ENCODE data around the gene GP1BB.

The GP1BB gene

DNA sequence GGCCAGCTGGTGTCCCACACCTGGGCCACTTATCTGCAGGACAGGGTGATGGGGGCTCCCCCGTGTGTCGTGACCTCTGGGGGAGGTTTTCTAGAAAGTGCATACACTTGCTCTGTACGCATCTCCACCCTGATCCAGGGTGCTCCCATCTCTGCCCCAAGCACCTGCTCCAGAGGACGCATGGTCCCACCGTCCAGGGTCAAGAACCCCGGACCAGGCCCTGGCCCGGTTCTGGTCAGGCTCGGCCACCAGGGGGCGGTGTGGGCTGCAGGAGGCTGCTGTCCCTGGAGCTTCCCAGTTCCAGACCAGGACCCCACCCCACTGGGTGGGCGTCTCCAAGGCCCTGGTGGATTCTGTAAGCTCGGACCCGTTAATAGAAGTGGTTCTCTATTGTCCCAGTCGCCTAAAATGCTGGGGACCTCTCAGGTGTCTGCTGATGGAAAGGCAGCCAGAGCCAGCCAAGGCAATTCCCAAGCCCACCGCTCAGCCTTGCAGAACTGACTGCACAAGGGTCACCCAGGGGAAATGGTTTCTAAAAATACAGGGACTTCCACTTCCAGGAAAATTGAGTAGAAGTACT lies 43.7 kb upstream of the GP1BB start:
- H2AFZ ChIP-seq (ENCODE audit: low read length), result no peak overlapping the region

DNA sequence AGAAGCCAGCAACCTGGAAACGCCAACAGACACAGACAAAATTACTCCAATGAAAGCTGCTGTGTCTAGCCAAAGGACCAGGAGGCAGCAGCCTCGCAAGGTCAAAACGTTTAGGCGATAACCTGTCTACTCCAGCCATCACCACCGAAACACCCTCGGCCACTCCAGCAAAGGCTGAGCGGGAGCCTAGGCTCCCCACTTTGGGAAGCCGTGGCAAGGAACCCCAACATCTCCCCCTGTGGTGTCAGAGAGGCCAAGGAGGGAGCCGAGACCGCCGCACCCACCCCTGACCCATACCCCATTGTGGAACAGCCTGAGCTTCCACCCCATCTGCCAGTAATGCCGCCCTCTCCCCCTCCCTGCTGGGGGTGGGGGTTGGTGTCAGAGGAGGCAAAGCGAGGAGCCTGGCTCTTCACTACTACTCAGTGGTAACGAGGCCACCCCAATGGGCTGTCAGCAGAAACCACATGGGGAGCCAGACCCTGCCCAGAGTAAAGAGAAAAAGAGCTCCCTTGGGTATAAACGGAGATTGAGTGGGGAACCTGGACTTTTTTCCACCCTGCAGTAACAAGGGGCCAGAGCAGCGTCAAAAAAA lies 43.0 kb upstream of the GP1BB start:
- Histone ChIP-seq H3K9ac (ENCODE audit: low read length) (no peak overlapping the region), H3K27ac (ENCODE audit: low read length) (no peak overlapping the region), H4K20me1 (ENCODE audit: insufficient read depth, low read length) (no peaks in the 10 kb centered on the region), H3K9me2 (replicated peaks; ENCODE audit: insufficient read depth, low read length) (no peaks in the 10 kb centered on the region), H2AFZ (ENCODE audit: low read length) (no peak overlapping the region), H3K4me3 (ENCODE audit: low read length) (no peak overlapping the region), H3K27me3 (replicated peaks; ENCODE audit: insufficient read depth, low read length) (peaks cover 41% of the 10 kb centered on the region), H3K4me2 (ENCODE audit: low read depth, low read length) (no peak overlapping the region), H3K4me1 (ENCODE audit: low read length) (no peaks in the 10 kb centered on the region), H3K79me2 (ENCODE audit: low read length) (no peaks in the 10 kb centered on the region), H3F3A (ENCODE audit: insufficient read depth, low read length) (no peaks in the 10 kb centered on the region), H3K9me3 (replicated peaks; ENCODE audit: insufficient read depth, low read length) (no peaks in the 10 kb centered on the region), H3K36me3 (replicated peaks; ENCODE audit: insufficient read depth, low read length) (no peaks in the 10 kb centered on the region)
- DNase-seq, result no peak
- TF ChIP-seq EZH2phosphoT487 (IDR thresholded peaks at IDR 0.05; ENCODE audit: low read length), result no peak
- no peak for TF ChIP-seq EZH2 (optimal IDR thresholded peaks at IDR 0.05; ENCODE audit: low read depth, low read length)
- TF ChIP-seq, protein P1, sequence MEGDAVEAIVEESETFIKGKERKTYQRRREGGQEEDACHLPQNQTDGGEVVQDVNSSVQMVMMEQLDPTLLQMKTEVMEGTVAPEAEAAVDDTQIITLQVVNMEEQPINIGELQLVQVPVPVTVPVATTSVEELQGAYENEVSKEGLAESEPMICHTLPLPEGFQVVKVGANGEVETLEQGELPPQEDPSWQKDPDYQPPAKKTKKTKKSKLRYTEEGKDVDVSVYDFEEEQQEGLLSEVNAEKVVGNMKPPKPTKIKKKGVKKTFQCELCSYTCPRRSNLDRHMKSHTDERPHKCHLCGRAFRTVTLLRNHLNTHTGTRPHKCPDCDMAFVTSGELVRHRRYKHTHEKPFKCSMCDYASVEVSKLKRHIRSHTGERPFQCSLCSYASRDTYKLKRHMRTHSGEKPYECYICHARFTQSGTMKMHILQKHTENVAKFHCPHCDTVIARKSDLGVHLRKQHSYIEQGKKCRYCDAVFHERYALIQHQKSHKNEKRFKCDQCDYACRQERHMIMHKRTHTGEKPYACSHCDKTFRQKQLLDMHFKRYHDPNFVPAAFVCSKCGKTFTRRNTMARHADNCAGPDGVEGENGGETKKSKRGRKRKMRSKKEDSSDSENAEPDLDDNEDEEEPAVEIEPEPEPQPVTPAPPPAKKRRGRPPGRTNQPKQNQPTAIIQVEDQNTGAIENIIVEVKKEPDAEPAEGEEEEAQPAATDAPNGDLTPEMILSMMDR (IDR thresholded peaks at IDR 0.05; ENCODE audit: low read length), result no peak

More for the DNA sequence above, 43.7 kb upstream of the GP1BB start:
- Histone ChIP-seq H4K20me1 (ENCODE audit: insufficient read depth, low read length) (no peaks in the 10 kb centered on the region), H3K79me2 (ENCODE audit: low read length) (no peaks in the 10 kb centered on the region), H3K27me3 (replicated peaks; ENCODE audit: insufficient read depth, low read length) (peaks cover 41% of the 10 kb centered on the region), H3K27ac (ENCODE audit: low read length) (no peak overlapping the region), H3K36me3 (replicated peaks; ENCODE audit: insufficient read depth, low read length) (no peaks in the 10 kb centered on the region), H3K4me1 (ENCODE audit: low read length) (no peaks in the 10 kb centered on the region), H3K9ac (ENCODE audit: low read length) (no peak overlapping the region), H3K9me3 (replicated peaks; ENCODE audit: insufficient read depth, low read length) (no peaks in the 10 kb centered on the region), H3F3A (ENCODE audit: insufficient read depth, low read length) (no peaks in the 10 kb centered on the region), H3K4me3 (ENCODE audit: low read length) (no peak overlapping the region), H3K4me2 (ENCODE audit: low read depth, low read length) (no peak overlapping the region), H3K9me2 (replicated peaks; ENCODE audit: insufficient read depth, low read length) (no peaks in the 10 kb centered on the region)
- TF ChIP-seq, protein P1 (IDR thresholded peaks at IDR 0.05; ENCODE audit: low read length), result peak; percentile 63
- no peak for TF ChIP-seq EZH2phosphoT487 (IDR thresholded peaks at IDR 0.05; ENCODE audit: low read length)
- DNase-seq, result no peak

DNA sequence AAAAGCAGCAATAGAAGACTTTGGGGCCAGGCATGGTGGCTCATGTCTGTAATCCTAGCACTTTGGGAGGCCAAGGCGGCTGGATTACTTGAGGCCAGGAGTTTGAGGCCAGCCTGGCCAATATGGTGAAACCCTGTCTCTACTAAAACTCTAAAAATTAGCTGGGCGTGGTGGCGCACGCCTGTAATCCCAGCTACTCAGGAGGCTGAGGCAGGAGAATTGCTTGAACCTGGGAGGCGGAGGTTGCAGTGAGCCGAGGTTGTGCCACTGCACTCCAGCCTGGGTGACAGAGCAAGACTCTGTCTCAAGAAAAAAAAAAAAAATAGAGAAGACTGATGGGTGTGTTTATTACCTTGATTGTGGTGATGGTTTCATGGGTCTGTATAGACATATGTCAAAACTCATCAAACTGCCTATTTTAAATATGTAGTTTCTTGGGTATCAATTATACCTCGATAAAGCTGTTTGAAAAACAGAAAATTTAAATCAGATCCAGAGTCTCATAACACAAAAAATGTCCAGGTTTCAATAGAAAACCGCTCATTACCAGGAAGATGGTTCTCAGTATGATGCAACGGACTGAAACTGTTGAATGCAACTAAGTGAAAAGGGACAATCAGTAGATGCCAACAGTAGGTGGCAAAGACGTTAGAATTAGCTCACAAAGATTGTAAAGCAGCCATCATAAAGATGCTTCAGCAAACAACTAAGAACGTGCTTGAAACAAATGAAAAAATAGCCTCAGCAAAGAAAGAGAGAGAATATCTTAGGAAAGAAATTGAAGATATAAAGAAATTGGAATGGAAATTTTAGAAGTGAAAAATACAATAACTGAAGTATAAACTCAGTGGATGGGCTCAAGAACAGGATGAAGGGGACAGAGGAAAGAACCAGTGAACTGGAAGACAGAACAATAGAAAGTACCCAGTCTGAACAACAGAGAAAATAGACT lies 42.2 kb upstream of the GP1BB start:
- no peak overlapping the region for H3K9ac ChIP-seq (ENCODE audit: low read length)
- H3K4me1 ChIP-seq (ENCODE audit: low read length), result no peaks in the 10 kb centered on the region
- H3F3A ChIP-seq (ENCODE audit: insufficient read depth, low read length), result no peaks in the 10 kb centered on the region
- no peak overlapping the region for H3K4me2 ChIP-seq (ENCODE audit: low read depth, low read length)
- H3K79me2 ChIP-seq (ENCODE audit: low read length), result no peaks in the 10 kb centered on the region
- H3K27me3 ChIP-seq (replicated peaks; ENCODE audit: insufficient read depth, low read length), result peaks cover 44% of the 10 kb centered on the region
- H3K27ac ChIP-seq (ENCODE audit: low read length), result no peak overlapping the region
- no peak overlapping the region for H2AFZ ChIP-seq (ENCODE audit: low read length)
- H4K20me1 ChIP-seq (ENCODE audit: insufficient read depth, low read length), result no peaks in the 10 kb centered on the region
- TF ChIP-seq, protein P1 (IDR thresholded peaks at IDR 0.05; ENCODE audit: low read length), result no peak
- TF ChIP-seq EZH2 (optimal IDR thresholded peaks at IDR 0.05; ENCODE audit: low read depth, low read length), result no peak
- H3K4me3 ChIP-seq (ENCODE audit: low read length), result no peak overlapping the region
- DNase-seq, result no peak
- no peaks in the 10 kb centered on the region for H3K9me2 ChIP-seq (replicated peaks; ENCODE audit: insufficient read depth, low read length)
- no peaks in the 10 kb centered on the region for H3K36me3 ChIP-seq (replicated peaks; ENCODE audit: insufficient read depth, low read length)
- no peaks in the 10 kb centered on the region for H3K9me3 ChIP-seq (replicated peaks; ENCODE audit: insufficient read depth, low read length)
